NOMO-1 treated with DMSO at 0.1 percent for 48 hours (cell line): Measurements from ENCODE around the gene MRPL23.

ENCODE experiments used
- DNase-seq: peaks from one replicate; lab custom pipeline; 2025; ENCODE audit not compliant: unreplicated experiment; lab: John Stamatoyannopoulos, UW

Gene MRPL23

GRCh38 chr11:1952806-1953482, 5.8 kb downstream of the MRPL23 start:
- DNase-seq = no peak

- DNase-seq = no peak
Measured at GRCh38 chr11:1953489-1954266, 6.5 kb downstream of the MRPL23 start.

DNA sequence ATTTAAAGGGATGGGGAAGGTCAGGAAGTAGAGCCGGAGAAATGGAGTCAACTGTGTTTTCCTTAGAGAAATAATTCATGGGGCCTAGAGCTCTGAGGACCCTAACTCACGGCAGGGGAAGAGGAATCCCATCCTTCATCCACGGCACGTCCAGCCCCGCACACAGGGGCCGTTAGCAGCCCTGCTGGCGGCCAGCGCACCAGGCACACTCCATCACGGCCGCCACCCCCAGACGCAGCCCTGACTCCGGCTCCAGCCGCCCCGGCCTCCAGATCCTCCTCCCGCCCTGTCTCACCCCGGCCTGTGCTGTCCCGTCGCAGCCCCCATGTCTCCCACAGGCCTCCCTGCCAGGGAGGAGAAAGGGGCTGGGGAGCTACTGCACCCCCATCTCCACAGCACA, 11.2 kb downstream of the MRPL23 start:
- no peak for DNase-seq

GRCh38 chr11:1959786-1960185, 12.7 kb downstream of the MRPL23 start:
- no peak for DNase-seq

- DNase-seq = no peak
Measured at GRCh38 chr11:1963864-1964263, 16.7 kb downstream of the MRPL23 start.

GRCh38 chr11:1964348-1964747, 17.2 kb downstream of the MRPL23 start:
- DNase-seq = no peak

DNA sequence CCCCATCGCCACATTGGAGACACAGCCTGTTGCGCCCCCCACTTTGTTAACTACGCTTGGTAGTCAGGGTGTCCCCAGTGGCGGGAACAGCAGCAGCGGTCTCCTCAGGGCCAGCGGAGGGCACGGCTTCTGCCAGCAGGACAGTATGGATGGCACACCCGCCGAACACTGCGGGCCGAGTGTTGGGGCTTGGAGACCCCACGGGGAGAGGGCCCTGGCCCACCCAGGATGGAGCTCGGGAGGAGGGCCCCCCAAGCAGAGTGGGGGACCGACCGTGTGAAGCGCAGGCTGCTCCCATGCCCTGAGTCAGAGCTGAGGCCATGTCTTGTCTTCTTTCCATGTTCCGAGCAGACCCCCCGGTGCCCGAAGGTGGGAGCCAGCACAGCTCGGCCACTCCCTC, 17.8 kb downstream of the MRPL23 start:
- no peak for DNase-seq

DNA sequence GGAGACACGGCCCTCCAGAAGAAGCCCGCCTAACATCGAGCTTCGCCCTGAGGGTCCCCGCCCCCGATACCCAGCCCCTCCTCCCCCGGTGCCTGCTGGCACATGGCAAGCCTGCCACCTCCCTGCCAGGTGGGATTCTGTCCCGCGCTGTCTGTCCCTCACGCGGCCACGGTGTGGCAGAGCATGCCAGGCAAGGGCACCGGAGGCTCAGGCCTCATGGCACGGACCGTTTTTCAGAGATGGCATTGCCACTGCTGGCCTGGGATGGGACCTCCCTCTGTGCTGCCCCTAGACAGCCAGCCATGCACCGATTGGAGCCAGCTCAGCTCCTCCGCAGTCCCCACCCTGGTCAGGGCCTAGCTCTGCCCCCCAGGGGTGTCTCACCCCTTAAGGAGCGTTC, 19.4 kb downstream of the MRPL23 start:
- DNase-seq = no peak

DNA sequence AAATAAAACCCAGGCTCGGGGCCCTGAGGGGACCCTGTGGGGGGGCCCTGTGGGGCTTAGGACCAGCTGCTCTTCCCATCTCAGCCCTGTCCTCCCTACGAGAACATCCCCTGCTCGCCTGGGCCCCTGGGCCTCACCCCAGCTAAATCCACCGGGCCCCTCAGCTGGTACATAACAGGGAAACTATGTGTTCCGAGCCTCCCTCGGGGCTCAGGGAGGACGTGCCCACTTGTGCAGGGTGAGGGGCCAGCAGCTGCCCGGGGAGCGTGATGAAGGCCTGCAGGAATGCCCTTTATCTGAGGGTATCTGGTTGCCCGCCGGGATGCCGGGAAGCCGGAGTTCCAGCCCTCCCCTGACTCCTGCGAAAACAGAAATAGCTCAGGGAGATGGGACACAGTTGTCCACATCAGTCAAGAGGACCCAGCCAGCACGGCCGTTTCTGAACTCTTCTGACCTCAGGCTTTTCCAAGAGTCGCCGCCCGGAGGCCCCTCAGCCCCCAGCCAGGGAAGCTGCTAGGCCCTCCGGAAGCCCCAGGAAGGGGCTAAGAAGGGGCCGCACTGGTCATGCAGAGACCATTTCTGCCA, 20.6 kb downstream of the MRPL23 start:
- DNase-seq = no peak

- no peak for DNase-seq
Measured at GRCh38 chr11:1968454-1969002, 21.4 kb downstream of the MRPL23 start.

DNA sequence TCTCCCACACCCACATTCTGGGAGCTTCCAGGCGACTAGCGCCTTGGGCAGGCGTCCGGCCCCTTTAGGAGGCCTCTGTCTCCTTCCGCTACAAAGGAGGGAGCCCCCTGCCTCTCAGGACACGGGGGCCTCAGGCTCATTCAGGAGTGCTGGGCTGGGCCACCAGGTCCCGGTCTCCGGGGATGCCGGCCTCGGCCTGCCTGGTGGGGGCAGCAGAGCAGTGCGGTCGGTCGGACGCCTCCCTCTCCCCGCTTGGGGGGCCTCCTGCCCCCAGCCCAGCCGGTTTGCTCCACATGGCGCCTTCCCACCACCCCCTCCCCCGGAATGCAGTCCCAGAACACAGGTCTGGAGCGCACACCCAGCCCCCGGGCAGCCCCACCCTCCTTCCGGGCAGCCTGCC, 21.9 kb downstream of the MRPL23 start:
- no peak for DNase-seq

DNA sequence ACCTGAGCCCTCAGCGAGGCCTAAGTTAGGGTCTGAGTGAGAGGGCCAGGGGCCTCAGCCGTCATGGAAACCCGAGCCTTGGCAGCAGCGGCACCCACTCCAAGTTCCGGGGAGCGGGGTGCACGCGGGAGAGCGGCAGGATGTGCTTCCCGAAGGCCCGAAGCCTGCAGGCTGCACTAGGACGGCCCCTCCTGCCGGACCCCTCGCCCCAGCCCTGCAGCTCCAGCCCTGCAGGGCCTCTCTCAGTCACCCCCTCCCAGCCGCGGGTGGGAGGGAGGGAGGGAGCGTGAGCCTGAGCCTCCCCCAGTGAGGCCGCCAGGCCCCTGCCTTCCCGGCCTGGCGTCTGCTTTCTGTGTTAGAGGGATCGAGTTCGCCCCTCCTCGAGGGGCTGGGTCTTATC, 22.6 kb downstream of the MRPL23 start:
- no peak for DNase-seq

- no peak for DNase-seq
Measured at GRCh38 chr11:1970956-1971355, 23.8 kb downstream of the MRPL23 start.

DNA sequence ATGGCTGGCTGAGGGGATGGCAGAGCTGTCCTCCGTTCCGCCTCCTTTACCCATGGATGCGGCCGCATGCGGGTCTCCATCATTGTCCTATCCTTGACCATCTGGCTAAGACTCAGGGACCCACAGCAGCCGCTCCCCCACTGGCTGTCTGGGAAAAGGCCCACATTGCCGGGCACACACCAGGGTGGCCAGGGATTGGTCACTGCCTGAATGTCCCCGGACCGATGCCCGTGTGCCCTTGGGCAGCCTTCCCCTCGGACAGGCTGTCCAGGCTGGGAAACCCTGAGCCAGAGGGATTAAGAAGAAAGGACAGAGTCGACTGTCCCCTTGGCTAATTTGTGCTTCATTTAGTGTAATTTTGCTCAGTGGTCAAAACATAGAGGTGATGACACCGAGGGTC, 28.1 kb downstream of the MRPL23 start:
- no peak for DNase-seq

GRCh38 chr11:1978720-1979473, 31.8 kb downstream of the MRPL23 start:
- DNase-seq = no peak

DNA sequence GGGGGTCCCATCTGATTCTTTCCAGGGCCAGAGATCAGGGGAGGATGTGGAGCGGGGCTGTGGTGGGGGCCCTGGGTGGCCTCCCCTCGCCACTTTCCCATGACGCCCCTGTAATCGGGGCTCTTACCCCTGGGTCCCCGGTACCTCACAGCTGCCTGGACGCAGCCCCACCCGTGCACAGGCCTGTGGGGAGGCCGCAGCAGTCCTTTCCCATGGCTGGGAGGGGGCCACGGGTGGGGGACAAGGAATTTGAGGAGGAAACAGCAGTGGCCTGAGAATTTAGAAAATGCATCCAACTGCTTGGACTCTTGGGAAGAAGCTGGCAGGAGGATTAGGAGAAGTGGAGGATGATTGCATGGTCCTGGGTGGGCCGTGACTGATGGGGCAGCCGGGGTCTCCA, 32.5 kb downstream of the MRPL23 start:
- DNase-seq = no peak

GRCh38 chr11:1982873-1983600, 35.9 kb downstream of the MRPL23 start:
- no peak for DNase-seq

DNA sequence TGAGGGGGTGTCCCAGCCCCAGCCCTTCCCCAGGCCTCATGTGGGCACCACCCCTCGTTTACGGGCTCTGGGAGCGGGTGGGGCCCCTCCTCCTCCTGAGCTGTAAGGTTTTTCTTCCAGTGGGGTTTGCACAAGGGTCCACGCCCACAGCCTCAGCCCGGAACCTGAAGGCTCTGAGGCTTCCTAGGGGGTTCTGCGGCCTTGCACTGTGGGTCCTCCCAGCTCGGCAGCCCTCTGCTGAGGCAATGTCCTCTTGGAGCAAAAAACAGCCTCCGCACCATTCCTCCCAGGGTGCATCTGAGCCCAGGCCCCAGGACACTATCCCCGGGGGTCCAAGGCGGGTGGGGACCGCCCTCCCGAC, 36.4 kb downstream of the MRPL23 start:
- no peak for DNase-seq

GRCh38 chr11:1987024-1987423, 39.9 kb downstream of the MRPL23 start:
- DNase-seq = no peak

DNA sequence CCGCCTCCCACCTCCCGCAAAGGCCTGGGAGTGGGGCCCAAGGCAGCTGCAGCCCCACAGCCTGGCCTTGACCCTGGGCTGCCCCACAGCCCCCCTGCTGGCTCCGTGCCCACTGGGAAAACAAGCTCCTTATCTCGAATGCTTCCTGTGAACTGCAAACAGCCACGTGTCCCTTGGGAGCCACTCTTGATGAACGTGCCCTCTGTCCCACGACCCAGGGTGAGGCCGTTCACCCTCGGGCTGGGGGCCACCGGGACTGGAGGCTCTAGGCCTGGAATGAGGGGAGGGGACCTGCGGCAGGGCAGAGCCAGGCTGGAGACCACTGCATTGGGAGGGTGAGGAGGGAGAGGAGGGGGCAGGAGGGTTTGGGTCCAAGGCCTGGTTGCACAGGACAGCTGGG, 41.0 kb downstream of the MRPL23 start:
- no peak for DNase-seq
